H1 (cell line): ENCODE data around the gene OCRL. TPM values are rescaled to one million over a fixed set of nuclear protein-coding genes. Genes with fewer than 3 reads are reported as not detected.

ENCODE experiments used
- ASH2L ChIP-seq: fragments of 200-600, 300-600 bp; sonication (generic); IDR thresholded peaks from one replicate; pipeline ENCODE4 v1.7.1; 2017; ENCODE audit warnings: low read length
- BCL11A ChIP-seq, 2 experiments: IDR thresholded peaks; one replicate each; pipeline ENCODE4 v1.6.1; 2011; ENCODE audit warnings: low read depth in 2 of 2, low read length in 2 of 2, mild to moderate bottlenecking in 2 of 2
- SRF ChIP-seq: IDR thresholded peaks from 2 replicates; pipeline ENCODE4 v1.6.1; 2011; ENCODE audit warnings: mild to moderate bottlenecking, low read depth, low read length, moderate library complexity
- polyA plus RNA-seq, 7 experiments: library from polyadenylated mRNA; depleted of rRNA in 3 of 7; stranded (reverse) in 5 of 7; unstranded in 2 of 7; fragments of >200 nt in 5 of 7; fragments of 200-250 nt in 2 of 7; gene quantifications; 1 replicate in 5 of 7; 2 replicates in 1 of 7; 4 replicates in 1 of 7; pipeline versions ENCODE4 v1.2.1 to v1.2.3, GENCODE V29; 2011 to 2013; ENCODE audit warnings: missing spikeins in 2 of 7, mixed read lengths in 2 of 7
- total RNA-seq: library from RNA; stranded (reverse); fragmentation: NEBNext Ultra II Directional; extraction: Animal tissue kit (Norgen Biotek cat#: 25700); gene quantifications from 2 replicates; pipeline ENCODE4 v1.2.1, GENCODE V29; 2021

The OCRL gene
- total and polyA plus RNA-seq, 2 of the 8 experiments (the other 6 are each of a cell fraction or from before 2014, with no cell fraction given) = 12.7 to 15.1 TPM

GRCh38 chrX:129577877-129578276 is 37.8 kb downstream of the OCRL start (continued):
- no peak for TF ChIP-seq SRF
- TF ChIP-seq BCL11A (IDR thresholded peaks at IDR 0.05; ENCODE audit: low read depth in 2 of 2, low read length in 2 of 2) = no peak
- no peak for TF ChIP-seq ASH2L
- TF ChIP-seq, all 59 proteins: peak for 0
